HCT116 (cell line): ENCODE measurements around the gene HPRT1. TPM values are rescaled to one million over a fixed set of nuclear protein-coding genes. Genes with fewer than 3 reads are reported as not detected.

Source experiments
- ATAC-seq: fragments of 200-7000 bp; cut with Tn5 transposase; 2 replicates; pipeline ENCODE4 v1.9.1; 2020; ENCODE audit warnings: mild to moderate bottlenecking, moderate library complexity
- BruUV-seq: library from RNA; stranded (reverse); fragments of 400-500 nt; replicated peaks from 2 replicates; lab custom pipeline; 2021; lab: Mats Ljungman, UMichigan
- CTCF ChIA-PET: fragments of 300-600 bp; sonication (Branson Sonifier 250); formaldehyde crosslinking; loops from one replicate; lab custom pipeline; 2021; ENCODE audit warnings: antibody characterized with exemption; lab: Charles Lee
- POLR2A ChIA-PET: fragments of 300-600, 350-600 bp; sonication (Branson Sonifier 250); formaldehyde crosslinking; loops from one replicate; lab custom pipeline; 2021; ENCODE audit warnings: antibody characterized with exemption; lab: Charles Lee
- RAD21 ChIA-PET, 2 experiments: fragments of 300-600 bp; sonication (Branson Sonifier 250); formaldehyde crosslinking; loops; one replicate each; lab custom pipeline; 2023; ENCODE audit warnings: low total read pairs in 2 of 2; ENCODE audit not compliant: uncharacterized antibody in 2 of 2, unreplicated experiment in 2 of 2, low non-redundant PET in 1 of 2; lab: Charles Lee
- DNase-seq: peaks from one replicate; pipeline ENCODE4 v3.0.0-alpha.2; 2010; ENCODE audit warnings: low read depth, low spot score
- H2AFZ ChIP-seq: fragments of 200-600 bp; shearing (Covaris generic), sonication (generic); 2 replicates; pipeline ENCODE4 v1.6.1; 2017; ENCODE audit warnings: low read depth, mixed run types, mixed read lengths, antibody characterized with exemption, low read length; ENCODE audit not compliant: poor library complexity, severe bottlenecking
- H3K27ac ChIP-seq: 2 replicates; pipeline ENCODE4 v1.5.1; 2012; ENCODE audit warnings: low read depth, low read length
- H3K27me3 ChIP-seq: fragments of 200-600 bp; sonication (generic); 2 replicates; pipeline ENCODE4 v1.6.1; 2016; ENCODE audit warnings: mixed run types, low read length, mixed read lengths; ENCODE audit not compliant: insufficient read depth
- H3K36me3 ChIP-seq, 2 experiments: fragments of 200-500 bp in 1 of 2; fragments of 200-600 bp in 1 of 2; sonication (Bioruptor generic) in 1 of 2; sonication (generic) in 1 of 2; 2 replicates each; pipeline versions ENCODE4 v1.5.1 to v1.6.1; 2014 to 2016; ENCODE audit warnings: low read length in 2 of 2, inconsistent platforms in 1 of 2, mixed read lengths in 1 of 2, mixed run types in 1 of 2; ENCODE audit not compliant: insufficient read depth in 2 of 2, control insufficient read depth in 1 of 2
- H3K4me1 ChIP-seq, 2 experiments: fragments of 200-600 bp in 1 of 2; sonication (generic) in 1 of 2; 2 replicates each; pipeline versions ENCODE4 v1.5.1 to v1.6.1; 2012 to 2017; ENCODE audit warnings: low read length in 2 of 2, inconsistent platforms in 1 of 2, mild to moderate bottlenecking in 1 of 2, mixed read lengths in 1 of 2, mixed run types in 1 of 2, moderate library complexity in 1 of 2; ENCODE audit not compliant: insufficient read depth in 2 of 2, control insufficient read depth in 1 of 2
- H3K4me2 ChIP-seq: fragments of 200-600 bp; sonication (generic); 2 replicates; pipeline ENCODE4 v1.6.1; 2017; ENCODE audit warnings: mixed run types, low read length, mixed read lengths
- H3K4me3 ChIP-seq, 2 experiments: fragments of 200-600 bp in 1 of 2; sonication (generic) in 1 of 2; replicated peaks in 1 of 2; 2 replicates each; pipeline ENCODE4 v1.5.1; 2011 to 2016; ENCODE audit warnings: low read length in 2 of 2, control low read depth in 1 of 2, low read depth in 1 of 2, mild to moderate bottlenecking in 1 of 2, mixed read lengths in 1 of 2, mixed run types in 1 of 2
- H3K79me2 ChIP-seq: fragments of 200-600 bp; sonication (generic); 2 replicates; pipeline ENCODE4 v1.6.1; 2017; ENCODE audit warnings: mild to moderate bottlenecking, mixed run types, low read length, moderate library complexity, mixed read lengths; ENCODE audit not compliant: insufficient read depth
- H3K9ac ChIP-seq: fragments of 200-600 bp; sonication (generic); 2 replicates; pipeline ENCODE4 v1.6.1; 2016; ENCODE audit warnings: low read length, mixed read lengths
- H3K9me2 ChIP-seq: fragments of 200-600 bp; sonication (generic), shearing (Covaris generic); 2 replicates; pipeline ENCODE4 v1.6.1; 2017; ENCODE audit warnings: mixed run types, mild to moderate bottlenecking, moderate library complexity; ENCODE audit not compliant: insufficient read depth
- H3K9me3 ChIP-seq, 2 experiments: fragments of 200-500 bp in 1 of 2; fragments of 200-600 bp in 1 of 2; sonication (Bioruptor generic) in 1 of 2; sonication (generic) in 1 of 2; 2 replicates each; pipeline ENCODE4 v1.6.1; 2014 to 2017; ENCODE audit warnings: low read length in 2 of 2, mixed read lengths in 2 of 2, inconsistent platforms in 1 of 2, low read depth in 1 of 2, mild to moderate bottlenecking in 1 of 2, mixed run types in 1 of 2, moderate library complexity in 1 of 2; ENCODE audit not compliant: control insufficient read depth in 1 of 2, insufficient read depth in 1 of 2
- H4K20me1 ChIP-seq: fragments of 200-600 bp; sonication (generic), shearing (Covaris generic); 2 replicates; pipeline ENCODE4 v1.6.1; 2017; ENCODE audit warnings: mixed run types, mild to moderate bottlenecking, moderate library complexity; ENCODE audit not compliant: insufficient read depth
- ATF3 ChIP-seq: IDR thresholded peaks from 2 replicates; pipeline ENCODE4 v1.6.1; 2012
- CEBPB ChIP-seq: IDR thresholded peaks from 2 replicates; pipeline ENCODE4 v1.6.1; 2012; ENCODE audit warnings: low read depth
- CTCF ChIP-seq, 3 experiments: fragments of 200-600 bp in 1 of 3; sonication (generic) in 1 of 3; IDR thresholded peaks in 2 of 3; conservative IDR thresholded peaks in 1 of 3; 2 replicates each; pipeline ENCODE4 v1.5.1; 2012 to 2017; ENCODE audit warnings: low read depth in 2 of 3, low read length in 2 of 3, antibody characterized with exemption in 1 of 3, borderline replicate concordance in 1 of 3, control low read depth in 1 of 3, mild to moderate bottlenecking in 1 of 3, mixed read lengths in 1 of 3, mixed run types in 1 of 3, moderate library complexity in 1 of 3; ENCODE audit not compliant: insufficient read depth in 1 of 3
- ELF1 ChIP-seq: IDR thresholded peaks from 2 replicates; pipeline ENCODE4 v1.6.1; 2012; ENCODE audit warnings: low read depth, borderline replicate concordance
- FOSL1 ChIP-seq: IDR thresholded peaks from 2 replicates; pipeline ENCODE4 v1.6.1; 2012; ENCODE audit warnings: low read depth
- MAX ChIP-seq: IDR thresholded peaks from 2 replicates; pipeline ENCODE4 v1.6.1; 2012
- YY1 ChIP-seq: IDR thresholded peaks from 2 replicates; pipeline ENCODE4 v1.6.1; 2011; ENCODE audit warnings: low read length, low read depth, moderate library complexity, mild to moderate bottlenecking; ENCODE audit not compliant: insufficient replicate concordance; ENCODE audit errors: extremely low read depth
- ZBTB33 ChIP-seq: IDR thresholded peaks from 2 replicates; pipeline ENCODE4 v1.6.1; 2011; ENCODE audit warnings: mild to moderate bottlenecking, low read length, moderate library complexity; ENCODE audit not compliant: insufficient replicate concordance; ENCODE audit errors: extremely low read depth
- intact Hi-C: fragments of 100-400 bp; cut with micrococcal nuclease; formaldehyde crosslinking; loops from 2 replicates; pipeline ENCODE4 v1.10.0; 2022
- total RNA-seq: library from RNA; stranded (reverse); gene quantifications from one replicate; pipeline ENCODE4 v1.2.1, GENCODE V29; 2021; ENCODE audit not compliant: unreplicated experiment

Gene HPRT1
- total RNA-seq, 1 experiment from 2014 or later: 57.8 TPM

GRCh38 chrX:134416087-134416486 is 43.9 kb upstream of the HPRT1 start (continued):
- TF ChIP-seq CTCF (IDR thresholded peaks at IDR 0.05 in 2 of 3, conservative IDR thresholded peaks at IDR 0.05 in 1 of 3; ENCODE audit: borderline replicate concordance in 1 of 3, insufficient read depth in 1 of 3, low read depth in 2 of 3, low read length in 2 of 3) (no peak), ZBTB33 (no peak), YY1 (no peak), FOSL1 (no peak), CEBPB (no peak), MAX (no peak), ELF1 (no peak), ATF3 (no peak)

- TSS peak; percentile 28 for BruUV-seq
- no peaks in the 10 kb centered on the region for H3K4me1 ChIP-seq
- no peaks in the 10 kb centered on the region for H3K27me3 ChIP-seq
- no peaks in the 10 kb centered on the region for H3K9me2 ChIP-seq
- no peak overlapping the region for H3K4me2 ChIP-seq
- no peaks in the 10 kb centered on the region for H4K20me1 ChIP-seq
- DNase-seq: no peak
- POLR2A ChIA-PET: no interaction called here
- H3K36me3 ChIP-seq: peaks cover 4 to 13% of the 10 kb centered on the region in 2 experiments; a peak in 2 of 4 replicates
- H2AFZ ChIP-seq: no peak overlapping the region
- no peak overlapping the region for H3K27ac ChIP-seq
- intact Hi-C loops: no loop called here
- H3K9ac ChIP-seq: no peak overlapping the region
- H3K9me3 ChIP-seq: no peaks in the 10 kb centered on the region
- H3K79me2 ChIP-seq: no peaks in the 10 kb centered on the region
- TF ChIP-seq ZBTB33 (no peak), ATF3 (no peak), CTCF (IDR thresholded peaks at IDR 0.05 in 2 of 3, conservative IDR thresholded peaks at IDR 0.05 in 1 of 3; ENCODE audit: borderline replicate concordance in 1 of 3, insufficient read depth in 1 of 3, low read depth in 2 of 3, low read length in 2 of 3) (no peak)
- TF ChIP-seq, all 23 proteins: peak for 0
- no peak overlapping the region for H3K4me3 ChIP-seq
- ChIA-PET CTCF (no interaction called here), RAD21 (no interaction called here)
- ATAC-seq: no peak
These were observed 41.5 kb upstream of the HPRT1 start for GRCh38 chrX:134418317-134419113.
